Measurements from ENCODE around the gene SLC9B1.
"Not testable (repeated sequence)": the region's sequence is repeated elsewhere in the genome, so short reads cannot be mapped to it uniquely, and the experiment has no call there.

GRCh38 chr4:102878349-102878748 is 141.2 kb downstream of the SLC9B1 start:
- not testable (repeated sequence) for TF ChIP-seq CTCF (optimal IDR thresholded peaks at IDR 0.05 in 1 of 3, IDR thresholded peaks at IDR 0.05 in 1 of 3, conservative IDR thresholded peaks at IDR 0.05 in 1 of 3; ENCODE audit: extremely low read depth in 1 of 3, insufficient read depth in 2 of 3, low read length in 3 of 3); EZH2 (IDR thresholded peaks at IDR 0.05; ENCODE audit: low read length)
